Naive B cell (primary cell): ENCODE data around the gene ABLIM2. TPM values are rescaled to one million over a fixed set of nuclear protein-coding genes. Genes with fewer than 3 reads are reported as not detected.

Experiments used
- ATAC-seq, 2 donors: fragments of 150-1000 bp; cut with Tn5 transposase; 2 replicates each; pipeline ENCODE4 v1.10.0; 2021; ENCODE audit warnings: low read depth in 2 of 2, mild to moderate bottlenecking in 2 of 2, moderate library complexity in 2 of 2
- DNase-seq: peaks from one replicate; pipeline ENCODE4 v3.0.0; 2022
- H3K27ac Mint-ChIP-seq, 6 donors: one replicate each; pipeline ENCODE4 v1.8.0; 2020 to 2022; ENCODE audit warnings: mild to moderate bottlenecking in 6 of 6, mixed read lengths in 6 of 6, moderate library complexity in 5 of 6, inconsistent platforms in 2 of 6
- H3K27me3 Mint-ChIP-seq, 3 donors: one replicate each; pipeline ENCODE4 v1.8.0; 2021 to 2022; ENCODE audit warnings: mixed read lengths in 3 of 3, mild to moderate bottlenecking in 1 of 3
- H3K36me3 Mint-ChIP-seq, 2 donors: one replicate each; pipeline ENCODE4 v1.8.0; 2020 to 2022; ENCODE audit warnings: mixed read lengths in 2 of 2, inconsistent platforms in 1 of 2, mild to moderate bottlenecking in 1 of 2
- H3K4me1 Mint-ChIP-seq, 3 donors: one replicate each; pipeline ENCODE4 v1.8.0; 2020 to 2022; ENCODE audit warnings: mixed read lengths in 3 of 3, inconsistent platforms in 1 of 3, mild to moderate bottlenecking in 1 of 3, moderate library complexity in 1 of 3
- H3K4me3 Mint-ChIP-seq, 8 donors: one replicate each; pipeline ENCODE4 v1.8.0; 2020 to 2022; ENCODE audit warnings: mild to moderate bottlenecking in 8 of 8, mixed read lengths in 8 of 8, moderate library complexity in 8 of 8, inconsistent platforms in 2 of 8
- H3K9me3 Mint-ChIP-seq, 7 donors: one replicate each; pipeline ENCODE4 v1.8.0; 2020 to 2022; ENCODE audit warnings: mixed read lengths in 7 of 7, mild to moderate bottlenecking in 5 of 7, inconsistent platforms in 2 of 7, moderate library complexity in 1 of 7
- polyA plus RNA-seq, 6 donors: library from polyadenylated mRNA; unstranded; fragments of 300-500 nt; fragmentation: Illumina TruSeq; gene quantifications; one replicate each; pipeline ENCODE4 v1.2.3, GENCODE V29; 2021; ENCODE audit warnings: low read depth in 6 of 6

ABLIM2 gene
- polyA plus RNA-seq, 6 donors from 2014 or later = 0.52 to 3.4 (median 1.1) TPM

GRCh38 chr4:8198906-8199593 is 40.4 kb upstream of the ABLIM2 start, which contains the start of gene SH3TC1:
Gene SH3TC1 (plus strand): TSS chr4:8199290. CDS start chr4:8205195, 5,905 bp downstream.
- DNase-seq = peak; percentile 80
- Mint-ChIP-seq H3K4me3 (peak within 1 kb of the TSS; percentile 93 to 99 (median 96)), H3K4me1 (peaks cover 48 to 75% (median 63%) of the 10 kb centered on the region in 3 donors), H3K9me3 (no peaks in the 10 kb centered on the region), H3K36me3 (no peaks in the 10 kb centered on the region), H3K27ac (peak within 1 kb of the TSS; percentile 79 to 99 (median 98)), H3K27me3 (no peaks in the 10 kb centered on the region)
- peak; percentile 57 to 64 for ATAC-seq

DNA sequence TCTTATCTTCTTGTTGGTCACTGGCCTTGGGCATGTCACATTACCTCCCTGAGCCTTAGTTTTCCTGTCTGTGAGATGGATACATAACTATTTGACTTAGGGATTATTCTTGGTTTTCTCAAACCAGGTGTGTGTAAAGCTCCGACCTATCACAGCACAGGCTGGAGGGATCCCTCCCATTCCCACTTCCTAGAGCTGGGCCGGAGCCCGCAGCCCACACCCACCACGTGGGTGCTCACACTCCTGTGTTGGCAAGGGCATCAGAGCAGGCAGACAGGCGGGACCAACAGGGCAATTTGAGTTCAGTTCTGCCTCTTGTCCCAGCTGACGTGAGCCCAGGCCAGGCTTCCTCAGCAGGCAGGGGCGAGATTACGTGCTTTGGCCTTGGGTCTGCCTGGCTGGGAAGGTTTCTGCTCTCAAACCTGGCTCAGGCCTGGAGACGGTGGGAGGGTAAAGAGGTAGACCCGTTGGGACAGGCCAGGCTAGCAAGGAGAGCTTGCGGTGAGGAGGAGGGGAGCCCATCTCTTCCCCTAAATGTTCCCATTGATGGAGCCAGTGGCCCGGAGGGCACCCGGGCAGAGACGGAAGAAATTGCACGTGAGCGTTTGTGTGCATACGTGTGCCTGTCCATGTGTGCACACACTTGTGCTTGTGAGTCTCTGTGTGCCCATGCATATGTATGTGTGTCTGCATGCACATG is 39.7 kb upstream of the ABLIM2 start:
- Mint-ChIP-seq H3K27me3 (no peaks in the 10 kb centered on the region), H3K4me3 (peak overlapping the region; percentile 93 to 99 (median 96)), H3K27ac (peak overlapping the region; percentile 79 to 99 (median 96)), H3K4me1 (peaks cover 45 to 69% (median 60%) of the 10 kb centered on the region in 3 donors), H3K9me3 (no peaks in the 10 kb centered on the region), H3K36me3 (no peaks in the 10 kb centered on the region)
- no peak for ATAC-seq
- DNase-seq = no peak

DNA sequence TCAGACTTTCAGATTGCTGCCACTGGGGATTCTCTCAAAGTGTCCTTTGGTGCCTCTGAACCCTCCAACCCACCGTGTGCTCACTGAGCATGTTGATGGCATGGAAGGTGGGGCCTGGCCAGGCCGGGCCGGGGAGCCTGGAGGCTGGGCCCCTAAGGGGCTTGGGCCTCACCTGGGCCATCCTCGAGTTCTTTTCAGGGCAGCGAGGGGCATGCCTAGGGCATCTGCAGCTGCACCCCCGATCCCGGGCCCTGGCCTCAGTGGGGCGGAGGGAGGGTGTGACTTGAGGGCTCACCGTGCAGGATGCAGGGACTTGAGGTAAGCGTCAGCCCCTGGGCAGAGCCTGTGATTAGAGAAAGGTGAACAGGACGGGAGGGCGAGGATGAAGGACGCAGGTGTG is 38.9 kb upstream of the ABLIM2 start:
- ATAC-seq (no peak), DNase-seq (no peak)
- peak overlapping the region in 5 of 8 donors; percentile 16 to 95 (median 28) for H3K4me3 Mint-ChIP-seq
- peaks cover 54 to 69% (median 60%) of the 10 kb centered on the region in 3 donors for H3K4me1 Mint-ChIP-seq
- H3K36me3 Mint-ChIP-seq = no peaks in the 10 kb centered on the region
- H3K27ac Mint-ChIP-seq = peak overlapping the region in 4 of 6 donors; percentile 33 to 96 (median 74)
- no peaks in the 10 kb centered on the region for H3K9me3 Mint-ChIP-seq
- no peaks in the 10 kb centered on the region for H3K27me3 Mint-ChIP-seq

DNA sequence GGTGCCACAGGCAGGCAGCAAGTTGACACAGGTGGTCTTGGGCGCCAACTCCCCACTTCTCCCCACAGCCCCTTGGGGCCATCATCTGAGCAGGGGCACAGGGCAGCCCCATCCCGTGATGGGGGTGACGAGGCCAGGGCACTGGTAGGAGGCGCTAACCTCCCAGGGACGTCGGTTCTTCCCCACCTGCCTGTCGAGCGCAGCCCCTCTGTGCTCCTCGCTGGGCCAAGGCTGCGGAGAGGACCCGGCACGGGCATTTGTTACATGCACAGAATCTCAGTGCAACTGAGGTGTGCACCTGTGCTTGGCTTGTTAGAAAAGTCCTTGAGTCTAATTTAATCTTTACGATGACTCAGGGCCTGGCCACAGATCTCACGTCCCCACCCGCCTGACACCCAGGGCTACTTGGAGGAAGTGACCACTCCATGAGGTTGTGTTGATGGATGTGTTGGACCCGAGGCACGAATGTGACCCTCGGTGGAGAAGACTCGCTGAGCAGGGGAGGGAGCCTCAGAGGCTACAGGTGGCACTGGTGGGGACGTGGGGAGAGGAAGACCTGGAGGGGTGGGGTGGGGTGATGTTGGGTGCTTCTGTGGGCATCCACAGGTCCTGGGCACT is 37.3 kb upstream of the ABLIM2 start:
- no peaks in the 10 kb centered on the region for H3K9me3 Mint-ChIP-seq
- no peak for DNase-seq
- peak overlapping the region in 3 of 6 donors; percentile 33 to 96 (median 65) for H3K27ac Mint-ChIP-seq
- H3K4me3 Mint-ChIP-seq = peak overlapping the region in 1 of 8 donors; percentile 9
- H3K4me1 Mint-ChIP-seq = peaks cover 52 to 63% (median 54%) of the 10 kb centered on the region in 3 donors
- no peaks in the 10 kb centered on the region for H3K27me3 Mint-ChIP-seq
- no peaks in the 10 kb centered on the region for H3K36me3 Mint-ChIP-seq
- ATAC-seq = no peak

DNA sequence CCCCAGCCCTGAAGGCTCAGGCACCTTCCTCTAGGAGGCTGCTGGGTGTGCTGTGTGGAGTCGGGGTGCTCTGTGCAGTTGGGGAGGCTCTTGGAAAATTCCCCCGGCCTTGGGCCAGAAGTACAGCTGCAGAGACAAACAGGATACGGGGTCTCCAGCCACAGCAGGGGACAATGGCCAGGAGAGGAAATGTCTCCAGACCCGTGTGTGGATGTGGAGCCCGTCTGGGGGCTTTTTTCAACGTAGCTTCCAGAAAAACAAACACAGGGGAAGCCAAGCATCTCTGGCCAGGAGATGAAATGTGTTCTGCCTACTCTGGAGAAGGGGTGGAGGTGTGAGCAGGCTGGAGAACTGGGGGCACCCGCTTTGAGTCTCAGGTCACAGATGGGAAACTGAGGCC is 36.8 kb upstream of the ABLIM2 start:
- H3K27me3 Mint-ChIP-seq = no peaks in the 10 kb centered on the region
- no peak for ATAC-seq
- peak overlapping the region in 1 of 8 donors; percentile 40 for H3K4me3 Mint-ChIP-seq
- H3K27ac Mint-ChIP-seq = peak overlapping the region in 3 of 6 donors; percentile 29 to 65 (median 52)
- no peaks in the 10 kb centered on the region for H3K36me3 Mint-ChIP-seq
- peaks cover 50 to 59% (median 51%) of the 10 kb centered on the region in 3 donors for H3K4me1 Mint-ChIP-seq
- no peak for DNase-seq
- H3K9me3 Mint-ChIP-seq = no peaks in the 10 kb centered on the region

DNA sequence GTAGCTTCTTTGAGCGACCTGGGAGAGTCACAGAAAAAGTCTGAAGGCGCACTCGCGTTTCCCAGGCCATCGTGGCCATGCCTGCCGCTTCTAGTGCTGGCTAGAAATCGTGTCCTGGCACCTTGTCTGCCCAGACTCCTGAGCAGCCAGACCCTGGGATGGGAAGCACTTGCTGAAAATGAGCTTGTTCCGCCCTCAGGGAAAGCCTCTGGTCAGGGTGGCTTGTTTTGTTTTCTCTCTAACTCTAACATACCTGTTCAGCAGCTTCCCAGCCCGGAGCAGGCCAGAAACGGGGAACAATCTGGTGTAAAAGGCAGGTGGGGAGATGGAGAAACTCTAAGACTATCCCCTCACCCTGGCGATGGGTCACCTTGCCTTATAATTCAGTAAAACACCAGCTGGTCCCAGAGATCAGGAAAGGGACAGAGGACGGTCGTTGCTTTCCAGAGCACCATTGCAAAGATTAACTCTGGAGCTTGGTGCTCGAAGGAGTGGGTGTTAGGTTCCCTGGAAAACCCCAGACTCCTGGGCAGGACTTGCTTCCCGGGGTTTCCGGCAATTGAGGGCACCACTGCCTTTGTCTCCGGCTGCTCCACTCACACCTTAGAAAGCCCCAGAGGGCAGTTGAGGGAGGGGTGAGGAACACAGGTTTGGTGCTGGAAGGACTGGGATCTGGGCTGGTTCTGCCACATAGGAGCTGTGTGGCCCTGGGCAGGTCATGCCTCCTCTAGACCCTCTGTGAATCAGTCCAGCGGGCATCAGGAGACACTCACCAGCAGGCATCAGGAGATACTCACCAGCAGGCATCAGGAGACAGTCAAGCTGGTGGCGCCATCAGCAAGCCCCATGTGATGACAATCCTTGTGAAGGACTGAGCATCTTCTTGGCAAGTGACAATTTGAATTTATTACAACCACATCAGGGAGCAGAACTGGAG is 36.0 kb upstream of the ABLIM2 start:
- Mint-ChIP-seq H3K9me3 (no peaks in the 10 kb centered on the region), H3K27me3 (peaks cover 0 to 4% (median 4%) of the 10 kb centered on the region in 3 donors), H3K4me3 (peak overlapping the region in 1 of 8 donors; percentile 40), H3K4me1 (peaks cover 47 to 57% (median 48%) of the 10 kb centered on the region in 3 donors), H3K27ac (peak overlapping the region in 3 of 6 donors; percentile 29 to 65 (median 37)), H3K36me3 (no peaks in the 10 kb centered on the region)
- no peak for ATAC-seq
- DNase-seq = no peak

- DNase-seq = peak; percentile 81
- peak; percentile 99 to 100 for ATAC-seq
- no peaks in the 10 kb centered on the region for H3K36me3 Mint-ChIP-seq
- peak overlapping the region in 5 of 8 donors; percentile 5 to 72 (median 37) for H3K4me3 Mint-ChIP-seq
- H3K27me3 Mint-ChIP-seq = peaks cover 0 to 13% (median 11%) of the 10 kb centered on the region in 3 donors
- H3K9me3 Mint-ChIP-seq = no peaks in the 10 kb centered on the region
- peak overlapping the region; percentile 57 to 98 (median 92) for H3K27ac Mint-ChIP-seq
- peaks cover 37 to 47% (median 38%) of the 10 kb centered on the region in 3 donors for H3K4me1 Mint-ChIP-seq
Observed at GRCh38 chr4:8192748-8193738, 34.4 kb upstream of the ABLIM2 start.

DNA sequence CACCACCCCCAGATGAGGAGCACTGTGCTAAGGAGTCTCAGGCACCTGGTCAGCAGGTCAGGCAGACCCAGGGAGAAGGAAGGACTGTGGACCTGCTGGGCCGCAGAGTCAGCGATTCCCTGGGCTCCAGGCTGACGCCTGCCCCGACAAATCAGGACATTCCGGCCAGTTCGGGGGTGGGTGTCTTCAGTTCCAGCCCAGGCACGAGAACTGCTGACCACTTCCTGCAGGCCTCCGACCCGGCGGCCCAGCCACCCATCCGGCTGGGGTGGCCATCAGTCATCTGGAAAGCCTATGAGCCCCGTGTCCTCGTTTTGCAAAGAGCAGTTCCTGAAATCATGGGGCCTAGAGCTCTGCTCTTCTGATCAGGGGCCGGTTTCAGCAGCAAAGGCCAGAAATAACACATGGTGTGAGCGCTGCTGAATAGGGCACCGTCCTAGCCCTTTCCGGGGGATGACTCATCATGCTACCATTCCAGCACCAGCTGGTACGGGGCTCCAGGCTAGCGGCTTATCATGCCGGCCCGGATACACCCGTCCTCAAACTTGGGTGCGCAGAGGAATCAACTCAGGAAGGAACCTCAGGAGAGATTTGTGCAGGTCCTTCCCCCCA is 32.6 kb upstream of the ABLIM2 start:
- peak overlapping the region in 5 of 6 donors; percentile 63 to 90 (median 81) for H3K27ac Mint-ChIP-seq
- peaks cover 0 to 19% (median 11%) of the 10 kb centered on the region in 3 donors for H3K27me3 Mint-ChIP-seq
- peaks cover 27 to 30% (median 30%) of the 10 kb centered on the region in 3 donors for H3K4me1 Mint-ChIP-seq

DNA sequence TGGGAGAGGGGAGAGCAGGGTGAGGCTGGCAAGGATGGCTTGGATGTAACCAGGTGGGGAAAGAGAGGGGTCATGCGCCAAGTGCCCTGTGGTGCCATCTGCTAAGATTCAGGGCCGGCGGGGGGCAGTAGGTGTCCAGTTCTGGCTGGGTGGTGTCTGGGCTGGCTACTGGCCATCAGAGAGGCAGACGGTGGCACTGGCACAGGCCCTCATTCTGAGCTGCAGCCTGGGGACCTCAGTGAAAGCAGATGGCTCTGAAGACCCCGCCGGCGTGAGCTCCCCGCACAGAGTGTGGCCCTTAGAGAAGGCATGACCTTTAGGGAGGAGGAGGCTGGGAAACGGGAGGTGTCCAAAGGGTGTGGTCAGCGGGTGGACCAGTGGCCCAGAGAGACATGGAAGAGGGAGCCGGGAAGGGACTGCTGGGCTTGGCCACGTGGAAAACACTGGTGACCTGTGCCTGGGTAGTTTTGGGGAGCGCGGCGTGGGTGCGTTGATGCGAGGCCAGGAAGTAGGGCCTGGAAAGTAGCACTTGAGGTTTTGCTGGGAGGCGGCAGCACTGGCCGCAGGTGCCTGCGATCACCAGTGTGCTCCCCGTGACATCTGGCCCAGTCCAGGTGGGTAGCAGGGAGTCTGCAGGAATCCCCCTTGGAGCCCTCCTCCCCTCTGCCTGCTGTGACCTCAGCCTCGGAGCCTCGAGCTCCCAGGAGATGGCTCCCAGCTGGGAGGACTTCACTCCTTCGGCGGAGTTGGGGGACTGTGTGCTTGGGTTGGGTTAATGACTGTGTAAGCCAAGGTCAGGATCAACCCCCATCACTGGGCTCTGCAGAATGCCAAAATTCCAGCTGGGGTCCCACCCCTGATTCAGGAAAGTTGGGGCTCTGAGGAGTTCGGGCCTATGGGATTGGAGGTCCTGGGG is 31.2 kb upstream of the ABLIM2 start:
- peak overlapping the region in 1 of 8 donors; percentile 41 for H3K4me3 Mint-ChIP-seq
- ATAC-seq = no peak
- DNase-seq = no peak
- peak overlapping the region in 5 of 6 donors; percentile 26 to 83 (median 72) for H3K27ac Mint-ChIP-seq
- no peaks in the 10 kb centered on the region for H3K36me3 Mint-ChIP-seq
- peaks cover 22 to 29% (median 27%) of the 10 kb centered on the region in 3 donors for H3K4me1 Mint-ChIP-seq
- H3K9me3 Mint-ChIP-seq = no peaks in the 10 kb centered on the region
- H3K27me3 Mint-ChIP-seq = peaks cover 0 to 23% (median 11%) of the 10 kb centered on the region in 3 donors

More for the DNA sequence above, 32.6 kb upstream of the ABLIM2 start:
- DNase-seq (no peak), ATAC-seq (no peak)
- H3K9me3 Mint-ChIP-seq = no peaks in the 10 kb centered on the region
- H3K4me3 Mint-ChIP-seq = no peak overlapping the region
- H3K36me3 Mint-ChIP-seq = no peaks in the 10 kb centered on the region

GRCh38 chr4:8188743-8189550 is 30.3 kb upstream of the ABLIM2 start:
- DNase-seq (no peak), ATAC-seq (no peak)
- Mint-ChIP-seq H3K27ac (peak overlapping the region in 2 of 6 donors; percentile 28 to 66), H3K9me3 (no peaks in the 10 kb centered on the region), H3K4me3 (no peak overlapping the region), H3K4me1 (peaks cover 22 to 29% (median 27%) of the 10 kb centered on the region in 3 donors), H3K27me3 (peaks cover 0 to 23% (median 11%) of the 10 kb centered on the region in 3 donors), H3K36me3 (no peaks in the 10 kb centered on the region)
